GM19468 (cell line): ENCODE data around the gene CARD9.
"Not testable (repeated sequence)": the region's sequence is repeated elsewhere in the genome, so short reads cannot be mapped to it uniquely, and the experiment has no call there.

Experiments used
- ATAC-seq: cut with Tn5 transposase; IDR thresholded peaks from one replicate; pipeline ENCODE4 v1.9.1; 2021; ENCODE audit warnings: mild to moderate bottlenecking, moderate library complexity, moderate number of reproducible peaks; ENCODE audit not compliant: unreplicated experiment; ENCODE audit errors: extremely low read depth

The CARD9 gene

DNA sequence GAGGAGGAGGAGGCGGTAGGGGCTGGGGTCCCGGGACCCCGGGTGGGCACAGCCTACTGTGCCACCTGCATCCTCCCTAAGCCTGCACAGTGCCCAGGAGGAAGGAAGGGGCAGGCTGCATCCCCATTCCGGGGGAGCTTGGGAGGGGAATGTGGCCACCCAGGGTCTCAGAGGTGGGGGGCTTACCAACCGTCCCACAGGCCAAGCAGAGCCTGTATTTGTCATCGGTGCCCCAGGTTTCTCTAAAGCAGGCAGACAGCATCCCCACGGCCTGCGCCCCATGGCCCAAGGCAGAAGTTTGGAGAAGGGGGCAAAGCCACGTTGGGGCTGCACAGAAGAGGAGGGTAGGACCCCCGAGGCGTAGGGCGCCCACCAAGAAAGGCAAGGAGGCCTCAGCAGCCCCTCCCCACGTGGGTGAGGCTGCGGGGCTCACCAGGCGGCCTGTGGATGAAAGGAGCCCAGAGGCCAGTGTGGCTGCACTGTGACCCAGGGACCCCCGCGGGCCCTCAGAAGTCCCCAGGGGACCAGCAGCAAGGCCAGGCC, 46.6 kb downstream of the CARD9 start:
- no peak for ATAC-seq

DNA sequence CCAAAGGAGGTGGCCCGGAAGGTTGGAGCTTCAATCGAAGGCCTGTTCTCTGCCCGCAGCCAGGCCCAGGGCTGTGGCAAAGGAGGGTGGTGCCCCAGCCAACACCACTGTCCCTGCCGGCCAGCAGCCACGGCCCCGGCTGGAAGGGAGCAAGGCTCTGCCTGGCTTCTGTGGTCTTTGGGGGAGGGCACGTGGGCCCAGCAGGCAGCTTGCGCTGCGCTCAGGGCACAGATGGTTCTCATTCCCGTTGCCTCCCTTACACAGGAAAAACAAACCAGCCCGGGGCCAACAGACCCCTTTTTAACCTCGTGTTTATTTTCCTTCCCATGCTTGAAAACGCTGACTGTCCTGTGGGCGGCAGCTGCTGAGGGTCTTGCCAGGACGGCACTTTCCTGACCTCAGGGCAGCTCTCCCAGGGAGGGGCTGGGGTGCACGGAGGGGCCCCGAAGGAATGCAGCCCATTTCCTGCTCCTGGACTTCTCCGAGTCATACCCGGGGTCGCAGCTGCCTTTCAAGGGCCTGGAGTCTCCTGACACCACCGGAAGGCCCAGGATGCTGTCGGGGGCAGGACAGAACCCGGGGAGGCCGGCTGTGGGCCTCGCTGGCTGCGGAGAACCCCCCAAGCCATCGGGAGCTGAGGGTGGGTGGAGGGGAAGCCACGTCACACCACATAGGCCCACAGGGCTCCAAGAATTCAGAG, 47.3 kb downstream of the CARD9 start:
- no peak for ATAC-seq

DNA sequence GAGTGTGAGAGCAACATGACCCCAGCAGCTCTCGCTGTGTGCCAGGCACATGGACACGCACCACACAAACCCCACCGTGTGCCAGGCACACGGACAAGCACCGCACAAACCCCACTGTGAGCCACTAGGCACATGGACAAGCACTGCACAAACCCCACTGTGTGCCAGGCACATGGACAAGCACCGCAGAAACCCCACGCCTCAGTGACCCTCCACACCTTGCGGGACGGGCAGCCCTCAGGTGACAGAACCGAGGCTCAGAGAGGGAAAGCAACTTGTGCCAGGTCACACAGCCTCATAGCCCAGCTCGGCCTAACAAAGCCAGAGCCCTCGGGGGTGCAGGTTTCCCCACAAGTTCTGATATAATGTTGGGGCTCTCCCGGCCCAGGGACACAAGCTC, 48.1 kb downstream of the CARD9 start:
- no peak for ATAC-seq

DNA sequence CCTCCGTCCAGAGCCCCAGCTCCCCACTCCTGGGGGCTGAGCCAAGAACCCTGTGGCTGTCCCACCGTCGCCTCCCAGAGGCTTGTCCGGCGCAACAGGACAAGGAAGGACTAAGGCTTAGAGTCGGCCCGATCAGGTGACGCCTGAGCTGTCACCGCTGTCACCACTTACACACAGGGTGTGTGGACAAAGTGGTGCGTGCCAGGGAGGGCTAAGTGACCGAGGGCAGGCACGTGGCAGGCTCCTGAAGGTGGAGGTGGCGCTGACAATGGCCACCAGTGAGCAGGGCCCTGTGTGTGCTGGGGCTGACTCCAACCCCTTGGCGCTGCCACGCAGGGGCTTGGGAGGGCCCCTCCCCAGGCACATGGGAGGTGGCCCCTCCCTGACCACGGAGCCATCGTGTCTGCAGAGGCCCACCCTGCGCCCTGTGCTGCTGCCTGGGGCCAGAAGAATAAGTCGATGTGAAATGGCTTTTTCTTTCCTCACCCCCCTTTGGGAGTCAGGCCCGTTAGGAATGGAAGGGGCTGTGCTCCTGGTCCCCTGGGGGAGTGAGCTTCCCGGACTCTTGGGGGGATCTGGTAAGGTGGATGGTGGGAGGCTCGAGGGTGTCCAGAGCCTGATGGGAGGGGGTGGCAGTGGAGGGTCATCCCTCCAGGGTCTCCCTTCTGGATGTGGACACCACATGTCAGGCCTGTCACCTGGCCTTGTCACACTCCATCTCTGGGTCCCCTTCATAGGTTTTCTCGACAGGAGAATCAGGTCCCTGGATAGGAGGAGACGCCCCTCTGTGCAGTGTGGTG, 48.8 kb downstream of the CARD9 start:
- ATAC-seq: no peak

DNA sequence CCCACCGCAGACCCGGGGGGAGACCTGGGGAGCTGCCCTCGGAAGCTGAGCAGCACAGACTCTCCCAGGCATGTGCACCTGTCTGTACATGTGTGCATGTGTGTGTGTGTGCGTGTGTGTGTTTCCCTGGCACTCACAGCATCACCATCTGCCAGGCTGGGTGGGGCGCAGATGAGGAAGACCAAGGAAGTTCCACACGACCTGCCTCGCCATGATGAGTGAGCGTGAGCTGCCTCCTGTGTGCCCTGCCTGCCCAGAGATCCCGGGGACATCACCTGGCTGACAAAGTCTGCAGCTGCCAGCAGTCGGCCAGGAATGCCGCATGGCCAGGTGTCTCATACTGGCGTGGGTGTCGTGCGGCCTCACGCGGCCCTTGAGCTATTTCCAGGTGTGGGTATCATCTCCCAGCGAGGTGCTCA, 50.1 kb downstream of the CARD9 start:
- no peak for ATAC-seq

DNA sequence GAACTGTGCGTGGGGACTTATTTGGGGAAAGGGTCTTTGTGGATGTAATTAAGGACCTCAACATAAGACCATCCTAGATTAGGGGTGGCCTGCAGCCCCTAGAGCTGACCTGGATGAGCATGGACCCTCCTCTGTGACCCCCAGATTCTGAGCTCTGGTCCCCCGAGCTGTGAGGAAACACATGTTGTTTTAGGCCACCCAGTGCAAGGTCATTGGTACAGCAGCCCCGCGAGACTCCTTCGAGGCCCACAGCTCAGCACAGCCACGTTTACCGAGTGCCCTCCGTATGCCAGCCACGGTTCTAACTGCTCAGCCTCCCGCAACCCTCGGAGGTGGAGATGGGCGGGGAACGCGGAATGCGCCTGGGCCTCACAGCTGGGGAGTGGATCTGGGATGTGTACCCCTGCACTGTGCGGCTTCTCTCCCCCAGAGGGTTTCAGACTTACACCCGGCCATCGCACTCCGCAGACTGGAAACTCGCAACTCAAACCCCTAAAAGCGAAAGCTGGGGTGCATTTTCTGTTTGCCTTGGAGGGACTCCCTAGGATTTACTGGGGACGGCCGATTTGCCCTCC, 50.6 kb downstream of the CARD9 start:
- no peak for ATAC-seq

DNA sequence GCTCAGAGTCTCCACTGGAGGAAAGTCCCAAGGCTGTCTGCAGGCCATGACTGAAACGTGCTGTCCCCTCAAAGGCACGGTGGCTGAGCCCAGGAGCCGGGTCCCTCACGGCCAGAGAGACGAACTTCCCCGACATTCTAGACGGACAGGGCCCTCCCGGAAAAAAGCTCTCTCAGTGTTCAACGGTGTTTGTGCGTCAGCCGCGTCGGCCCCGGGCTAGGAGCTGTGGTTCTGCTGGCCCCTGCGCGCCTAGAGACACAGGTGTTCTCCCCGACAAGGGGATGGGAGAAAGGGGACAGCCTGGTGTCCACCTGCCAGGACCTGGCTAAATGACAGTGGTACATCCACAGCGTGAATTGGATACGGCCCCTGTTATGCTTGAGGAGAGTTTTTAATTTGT, 51.9 kb downstream of the CARD9 start:
- ATAC-seq: no peak

DNA sequence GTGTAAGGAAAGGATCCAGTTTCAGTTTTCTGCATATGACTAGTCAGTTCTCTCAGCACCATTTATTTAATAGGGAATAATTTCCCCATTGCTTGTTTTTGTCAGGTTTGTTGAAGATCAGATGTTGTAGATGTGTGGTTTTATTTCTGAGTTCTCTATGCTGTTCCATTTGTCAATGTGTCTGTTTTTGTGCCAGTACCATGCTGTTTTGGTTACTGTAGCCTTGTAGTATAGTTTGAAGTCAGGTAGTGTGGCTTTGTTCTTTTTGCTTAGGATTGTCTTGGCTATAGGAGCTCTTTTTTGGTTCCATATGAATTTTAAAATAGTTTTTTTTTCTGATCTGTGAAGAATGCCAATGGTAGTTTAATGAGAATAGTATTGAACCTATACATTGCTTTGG, 52.5 kb downstream of the CARD9 start:
- not testable (repeated sequence) for ATAC-seq

DNA sequence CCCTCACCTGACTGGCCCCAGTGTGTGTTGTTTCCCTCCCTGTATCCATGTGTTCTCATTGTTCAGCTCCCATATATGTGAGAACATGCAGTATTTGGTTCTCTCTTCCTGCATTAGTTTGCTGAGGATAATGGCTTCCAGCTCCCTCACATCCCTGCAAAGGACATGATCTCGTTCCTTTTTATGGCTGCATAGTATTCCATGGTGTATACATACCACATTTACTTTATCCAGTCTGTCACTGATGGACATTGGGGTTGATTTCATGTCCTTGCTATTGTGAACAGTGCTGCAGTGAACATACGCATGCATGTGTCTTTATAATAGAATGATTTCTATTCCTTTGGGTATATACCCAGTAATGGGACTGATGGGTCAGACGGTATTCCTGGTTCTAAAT, 53.5 kb downstream of the CARD9 start:
- ATAC-seq: not testable (repeated sequence)

DNA sequence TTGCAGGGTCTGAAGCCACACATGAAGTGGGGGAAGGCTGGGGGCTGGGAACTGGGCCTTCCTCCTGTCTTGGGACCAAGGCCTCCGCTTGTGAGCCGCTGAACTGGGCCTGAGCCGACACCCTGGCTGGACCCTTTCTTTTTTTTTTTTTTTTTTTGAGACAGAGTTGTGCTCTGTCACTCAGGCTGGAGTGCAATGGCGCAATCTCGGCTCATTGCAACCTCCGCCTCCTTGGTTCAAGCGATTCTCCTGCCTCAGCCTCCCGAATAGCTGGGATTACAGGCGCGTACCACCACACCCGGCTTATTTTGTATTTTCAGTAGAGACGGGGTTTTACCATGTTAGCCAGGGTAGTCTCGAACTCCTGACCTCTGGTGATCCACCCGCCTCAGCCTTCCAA, 54.2 kb downstream of the CARD9 start:
- ATAC-seq: not testable (repeated sequence)

DNA sequence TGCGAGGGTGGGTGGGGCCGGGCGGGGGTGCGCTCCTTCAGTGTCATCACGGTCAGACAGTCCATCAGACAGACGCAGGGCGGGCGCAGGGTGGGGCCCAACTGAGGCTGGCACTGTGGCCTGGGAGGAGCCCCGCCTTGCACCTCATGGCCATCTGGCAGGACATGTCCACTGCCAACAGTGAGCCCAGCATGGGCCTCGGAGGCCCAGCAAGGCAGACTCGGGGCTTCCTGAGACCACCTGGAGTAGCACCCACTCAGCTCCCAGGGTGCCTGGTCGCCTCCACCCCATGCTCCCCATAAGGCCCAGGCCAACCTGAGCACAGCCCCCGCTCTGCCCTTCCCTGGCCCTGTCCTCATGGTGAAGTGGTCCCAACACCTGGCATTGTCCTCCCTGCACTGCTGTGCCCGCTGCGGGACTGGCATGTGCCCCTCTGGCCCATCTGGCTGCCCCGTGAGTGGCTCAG, 54.7 kb downstream of the CARD9 start:
- ATAC-seq: no peak

DNA sequence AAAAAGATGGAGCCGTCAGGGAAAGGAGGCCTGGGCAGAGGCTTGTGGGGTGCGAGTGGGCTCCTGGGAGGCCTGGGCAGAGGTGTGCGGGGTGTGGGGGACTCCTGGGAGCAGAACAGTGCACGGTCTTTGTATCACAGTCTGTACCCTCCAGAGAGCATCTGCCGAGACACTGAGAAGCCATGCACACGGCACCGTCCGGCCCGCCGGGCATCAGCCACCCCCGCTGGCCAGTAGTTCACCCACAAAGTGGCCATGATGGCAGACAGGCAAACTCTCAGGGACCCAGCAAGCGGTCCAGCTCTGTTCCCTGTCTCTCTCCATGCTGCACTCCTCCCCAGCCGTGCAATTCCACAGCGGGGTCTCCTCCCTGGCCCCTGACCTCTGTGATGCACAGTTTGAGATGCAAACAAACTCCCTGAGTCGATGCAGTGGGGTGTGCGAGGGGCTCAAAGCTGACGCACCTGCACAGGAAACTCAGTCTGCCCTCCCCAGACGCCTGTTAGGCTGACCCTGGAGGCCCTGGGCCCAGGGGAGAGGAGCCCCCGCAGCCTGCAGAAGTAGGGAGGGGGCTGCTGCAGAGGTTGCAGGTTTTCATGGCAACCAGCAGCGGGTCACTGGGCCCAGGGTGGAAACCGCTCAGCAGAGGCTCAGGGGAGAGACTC, 55.2 kb downstream of the CARD9 start:
- ATAC-seq: no peak

DNA sequence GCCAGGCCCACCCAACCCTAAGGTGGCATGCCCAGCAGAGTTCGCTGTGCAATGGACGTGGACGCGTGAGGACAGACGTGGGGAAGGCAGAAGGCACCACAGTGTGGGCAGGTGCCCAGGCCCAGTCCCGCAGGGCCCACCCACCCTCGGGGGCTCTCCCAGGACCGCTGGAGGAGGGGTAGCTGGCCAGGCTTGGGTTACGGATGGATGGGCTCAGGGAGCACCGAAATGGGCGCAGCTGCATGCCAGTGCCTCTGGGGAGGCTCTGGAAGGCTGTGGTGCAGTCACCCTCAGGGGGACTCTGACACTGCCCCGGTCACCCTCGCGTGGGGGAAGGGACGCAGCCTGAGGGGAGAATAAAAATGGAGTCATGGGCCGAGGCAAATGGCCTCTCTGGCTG, 55.8 kb downstream of the CARD9 start:
- no peak for ATAC-seq

DNA sequence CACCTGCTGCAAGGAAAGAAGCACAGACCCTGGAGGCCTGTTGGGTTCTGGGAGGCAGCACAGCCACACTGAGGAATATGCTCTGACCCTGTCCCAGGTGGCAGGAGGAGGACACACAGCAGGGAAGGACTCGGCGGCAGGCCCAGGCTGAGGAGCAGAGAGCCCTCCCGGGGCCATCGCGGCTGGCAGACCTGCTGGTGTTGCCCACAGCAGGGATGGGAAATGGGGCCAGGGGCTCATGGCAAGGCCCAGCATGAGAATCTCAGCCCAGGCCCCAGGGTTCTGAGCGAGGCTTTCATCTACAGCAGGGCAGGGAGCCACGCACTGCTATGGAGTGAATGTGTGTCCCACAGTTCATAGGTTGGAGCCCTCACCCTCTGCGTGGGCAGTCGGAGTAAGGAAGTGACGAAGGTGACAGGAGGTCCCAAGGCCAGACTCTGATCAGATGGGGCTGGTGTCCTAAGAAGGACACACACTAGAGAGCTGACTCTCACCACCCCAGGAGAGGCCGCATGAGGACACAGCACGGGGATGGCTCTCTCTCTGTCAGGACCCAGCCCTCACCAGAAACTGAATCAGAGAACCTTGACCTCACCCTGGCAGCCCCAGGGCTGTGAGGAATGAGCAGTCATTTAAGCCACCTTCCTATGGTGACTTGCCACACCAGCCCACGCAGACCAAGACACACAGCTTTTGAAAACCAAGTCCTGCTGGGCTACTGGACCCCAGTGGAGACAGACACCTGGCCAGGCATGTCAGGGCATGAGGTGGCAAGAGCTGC, 56.4 kb downstream of the CARD9 start:
- ATAC-seq: no peak

DNA sequence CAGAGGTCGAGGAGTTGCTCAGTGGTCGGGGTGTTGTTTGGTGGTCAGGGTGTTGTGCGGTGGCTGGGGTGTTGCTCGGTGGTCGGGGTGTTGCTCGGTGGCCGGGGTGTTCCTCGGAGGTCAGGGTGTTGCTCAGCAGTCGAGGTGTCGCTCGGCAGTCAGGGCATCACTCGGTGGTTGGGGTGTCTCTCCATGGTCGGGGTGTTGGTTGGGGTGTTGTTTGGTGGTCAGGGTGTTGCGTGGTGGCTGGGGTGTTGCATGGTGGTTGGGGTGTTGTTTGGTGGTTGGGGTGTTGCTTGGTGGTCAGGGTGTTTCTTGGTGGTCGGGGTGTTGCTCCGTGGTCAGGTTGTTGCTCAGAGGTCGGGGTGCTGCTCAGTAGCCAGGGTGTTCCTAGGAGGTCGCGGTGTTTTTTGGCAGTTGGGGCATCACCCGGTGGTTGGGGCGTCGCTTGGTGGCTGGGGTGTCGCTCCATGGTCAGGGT, 57.2 kb downstream of the CARD9 start:
- no peak for ATAC-seq

DNA sequence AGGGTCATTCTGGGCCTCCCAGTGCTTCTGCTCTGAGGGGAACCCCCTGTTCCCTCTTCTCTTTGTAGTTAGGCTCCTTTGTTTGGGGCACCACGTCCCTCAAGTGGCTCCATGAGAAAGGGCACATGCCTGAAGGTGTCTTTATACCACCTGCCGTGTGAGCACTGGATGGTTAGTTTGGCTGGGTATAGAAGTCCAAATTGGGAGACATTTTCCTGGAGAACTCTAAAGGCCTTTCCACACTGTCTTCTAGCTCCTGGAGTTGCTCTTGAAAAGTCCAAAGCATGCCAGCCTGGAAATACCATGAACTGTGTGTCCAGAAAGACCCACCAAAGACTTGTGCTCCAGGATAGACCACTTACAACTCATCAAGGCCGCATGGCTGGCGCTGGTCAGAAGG, 58.5 kb downstream of the CARD9 start:
- ATAC-seq: no peak

DNA sequence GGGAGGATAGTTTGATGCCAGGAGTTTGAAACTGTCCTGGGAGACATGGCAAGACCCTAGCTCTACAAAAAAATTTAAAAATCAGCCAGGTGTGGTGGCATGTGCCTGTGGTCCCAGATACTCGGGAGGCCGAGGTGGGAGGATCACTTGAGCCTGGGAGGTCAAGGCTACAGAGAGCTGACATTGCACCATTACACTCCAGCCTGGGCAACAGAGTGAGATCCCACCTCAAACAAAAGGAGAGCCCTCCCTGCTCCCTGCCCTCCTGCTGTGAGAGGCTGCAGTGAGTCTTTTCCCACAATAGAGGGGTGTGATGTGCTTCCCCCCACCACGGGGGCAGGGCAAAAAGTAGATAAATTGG, 59.4 kb downstream of the CARD9 start:
- no peak for ATAC-seq
